ENCODE measurements around the gene NEDD8.

Gene NEDD8

DNA sequence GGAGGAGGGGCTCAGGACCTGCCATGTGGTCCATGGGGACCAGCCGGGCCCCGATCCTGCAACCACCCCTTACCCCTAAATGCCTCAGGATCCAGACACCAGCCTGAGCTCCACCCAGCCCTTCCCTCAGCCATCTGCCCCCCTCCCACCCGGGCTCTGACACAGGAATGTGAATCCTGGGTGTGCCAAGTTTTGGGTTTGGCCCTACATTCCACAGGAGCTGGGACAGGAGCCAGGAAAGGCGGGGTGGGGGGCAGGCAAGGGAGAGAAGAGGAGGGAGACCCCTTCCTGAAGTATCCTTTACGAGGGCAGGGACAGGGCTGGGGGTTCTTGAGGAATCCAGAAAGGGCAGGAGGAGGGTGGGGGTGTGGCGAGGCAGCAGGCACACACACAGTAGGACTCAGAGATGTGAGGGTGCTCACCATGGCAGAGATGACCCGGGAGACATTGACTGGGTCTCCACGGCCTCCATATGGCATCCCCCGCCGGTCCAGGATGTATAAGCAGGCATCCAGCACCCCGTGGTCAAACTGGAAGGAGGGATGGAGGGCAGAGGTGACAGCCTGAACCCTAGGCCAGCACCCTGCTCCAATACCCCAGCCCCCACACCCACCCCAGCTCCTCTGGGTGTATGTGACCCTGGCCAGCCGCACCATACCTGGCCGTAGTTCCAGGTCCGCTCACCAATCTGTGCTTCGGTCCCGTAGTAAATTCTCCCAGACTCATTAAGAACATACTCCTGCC, 27.3 kb upstream of the NEDD8 start:
- Mint-ChIP-seq H3K9me3 (no peaks in the 10 kb centered on the region), H3K27me3 (ENCODE audit: low read depth) (no peaks in the 10 kb centered on the region)
- TF ChIP-seq, protein P1, sequence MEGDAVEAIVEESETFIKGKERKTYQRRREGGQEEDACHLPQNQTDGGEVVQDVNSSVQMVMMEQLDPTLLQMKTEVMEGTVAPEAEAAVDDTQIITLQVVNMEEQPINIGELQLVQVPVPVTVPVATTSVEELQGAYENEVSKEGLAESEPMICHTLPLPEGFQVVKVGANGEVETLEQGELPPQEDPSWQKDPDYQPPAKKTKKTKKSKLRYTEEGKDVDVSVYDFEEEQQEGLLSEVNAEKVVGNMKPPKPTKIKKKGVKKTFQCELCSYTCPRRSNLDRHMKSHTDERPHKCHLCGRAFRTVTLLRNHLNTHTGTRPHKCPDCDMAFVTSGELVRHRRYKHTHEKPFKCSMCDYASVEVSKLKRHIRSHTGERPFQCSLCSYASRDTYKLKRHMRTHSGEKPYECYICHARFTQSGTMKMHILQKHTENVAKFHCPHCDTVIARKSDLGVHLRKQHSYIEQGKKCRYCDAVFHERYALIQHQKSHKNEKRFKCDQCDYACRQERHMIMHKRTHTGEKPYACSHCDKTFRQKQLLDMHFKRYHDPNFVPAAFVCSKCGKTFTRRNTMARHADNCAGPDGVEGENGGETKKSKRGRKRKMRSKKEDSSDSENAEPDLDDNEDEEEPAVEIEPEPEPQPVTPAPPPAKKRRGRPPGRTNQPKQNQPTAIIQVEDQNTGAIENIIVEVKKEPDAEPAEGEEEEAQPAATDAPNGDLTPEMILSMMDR (IDR thresholded peaks at IDR 0.05; ENCODE audit: unreplicated experiment in 3 of 3) = no peak

DNA sequence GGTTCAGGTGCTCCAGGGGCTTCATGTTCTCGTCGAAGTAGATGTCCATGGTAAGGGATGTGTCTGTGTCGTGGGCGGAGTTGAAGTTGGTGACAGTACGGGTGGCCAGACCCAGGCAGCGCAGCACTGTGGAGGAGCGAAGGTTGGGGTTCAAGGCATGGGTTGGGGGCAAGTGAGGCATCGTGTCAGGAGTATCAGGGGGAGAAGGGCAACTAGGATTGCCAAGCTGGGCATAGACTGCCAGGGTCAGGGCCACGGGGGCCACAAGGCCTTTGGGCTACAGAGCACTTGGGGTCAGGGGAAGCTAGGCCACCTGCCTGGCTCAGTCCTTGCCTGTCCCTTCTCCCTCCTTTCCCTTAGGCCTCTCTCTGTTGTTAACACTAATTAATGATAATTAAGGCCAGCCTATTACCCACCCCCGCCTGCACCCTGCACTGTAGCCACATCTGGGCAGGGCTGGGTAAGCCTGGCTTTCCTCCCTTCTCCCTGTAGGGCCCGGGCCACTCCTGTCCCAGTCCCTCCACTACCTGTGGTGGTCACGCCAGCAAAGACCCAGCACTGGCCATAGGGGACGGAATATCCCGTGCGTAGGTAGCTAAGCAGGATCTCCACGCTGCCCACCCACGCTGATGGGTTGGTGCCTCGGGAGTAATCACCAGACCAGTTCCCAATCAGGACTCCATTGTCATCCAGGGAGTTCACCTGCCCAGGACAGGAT, 26.5 kb upstream of the NEDD8 start:
- Mint-ChIP-seq H3K27ac (no peak overlapping the region), H3K4me3 (no peak overlapping the region), H3K27me3 (ENCODE audit: low read depth) (no peaks in the 10 kb centered on the region), H3K4me1 (peaks cover 4% of the 10 kb centered on the region), H3K9me3 (no peaks in the 10 kb centered on the region), H3K36me3 (ENCODE audit: low read depth) (no peaks in the 10 kb centered on the region)
- TF ChIP-seq, protein P1 (IDR thresholded peaks at IDR 0.05; ENCODE audit: unreplicated experiment in 3 of 3) = no peak

More for the DNA sequence above, 27.3 kb upstream of the NEDD8 start:
- Mint-ChIP-seq H3K27ac (no peak overlapping the region), H3K4me1 (peaks cover 4% of the 10 kb centered on the region), H3K4me3 (no peak overlapping the region), H3K36me3 (ENCODE audit: low read depth) (no peaks in the 10 kb centered on the region)

DNA sequence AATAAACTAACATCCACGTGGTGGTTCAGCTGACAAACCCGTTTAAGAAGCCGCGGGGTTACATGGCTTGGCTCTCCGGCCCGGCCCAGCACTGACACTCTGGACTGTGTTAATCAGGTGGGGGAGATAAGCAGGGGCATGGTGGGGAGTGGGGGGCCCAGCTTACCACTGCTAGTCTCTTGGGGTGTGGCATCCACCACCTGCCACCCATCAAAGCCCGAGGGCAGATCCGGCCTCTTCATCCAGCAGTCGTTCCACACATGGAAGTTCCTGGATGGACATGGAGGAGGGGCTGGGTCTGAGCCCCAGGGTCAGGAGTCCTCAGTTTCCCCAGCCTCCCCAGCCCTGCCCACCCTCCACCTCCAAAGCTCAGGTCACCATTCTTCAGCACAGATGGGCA, 26.0 kb upstream of the NEDD8 start:
- H3K4me1 Mint-ChIP-seq = peaks cover 4% of the 10 kb centered on the region
- no peaks in the 10 kb centered on the region for H3K27me3 Mint-ChIP-seq (ENCODE audit: low read depth)
- H3K9me3 Mint-ChIP-seq = no peaks in the 10 kb centered on the region
- TF ChIP-seq, protein P1 (IDR thresholded peaks at IDR 0.05; ENCODE audit: unreplicated experiment in 3 of 3) = no peak
- H3K27ac Mint-ChIP-seq = no peak overlapping the region
- no peak overlapping the region for H3K4me3 Mint-ChIP-seq
- no peaks in the 10 kb centered on the region for H3K36me3 Mint-ChIP-seq (ENCODE audit: low read depth)

DNA sequence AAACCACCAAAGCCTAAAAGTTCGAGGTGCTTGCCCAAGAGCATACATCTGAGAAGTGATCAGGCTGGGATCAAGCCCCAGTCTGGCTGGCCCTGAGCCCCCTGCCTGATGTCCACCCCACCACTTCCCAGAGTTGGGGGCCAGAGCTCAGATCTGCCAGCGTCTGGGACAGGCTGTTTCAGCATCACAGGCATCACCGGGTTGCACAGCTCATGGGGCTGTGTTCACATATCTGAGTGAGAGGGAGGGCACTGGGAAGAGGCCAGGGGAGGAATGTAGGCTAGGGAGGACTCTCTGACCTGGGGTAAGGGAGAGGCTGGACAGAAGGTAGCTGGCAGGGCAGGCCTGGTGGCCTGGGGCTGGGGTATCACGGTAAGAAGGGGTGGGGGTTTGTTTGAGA, 24.8 kb upstream of the NEDD8 start:
- H3K27ac Mint-ChIP-seq = no peak overlapping the region
- peaks cover 4% of the 10 kb centered on the region for H3K4me1 Mint-ChIP-seq
- TF ChIP-seq, protein P1 (IDR thresholded peaks at IDR 0.05; ENCODE audit: unreplicated experiment in 3 of 3) = no peak
- H3K4me3 Mint-ChIP-seq = no peak overlapping the region
- H3K36me3 Mint-ChIP-seq (ENCODE audit: low read depth) = no peaks in the 10 kb centered on the region
- no peaks in the 10 kb centered on the region for H3K27me3 Mint-ChIP-seq (ENCODE audit: low read depth)
- no peaks in the 10 kb centered on the region for H3K9me3 Mint-ChIP-seq

DNA sequence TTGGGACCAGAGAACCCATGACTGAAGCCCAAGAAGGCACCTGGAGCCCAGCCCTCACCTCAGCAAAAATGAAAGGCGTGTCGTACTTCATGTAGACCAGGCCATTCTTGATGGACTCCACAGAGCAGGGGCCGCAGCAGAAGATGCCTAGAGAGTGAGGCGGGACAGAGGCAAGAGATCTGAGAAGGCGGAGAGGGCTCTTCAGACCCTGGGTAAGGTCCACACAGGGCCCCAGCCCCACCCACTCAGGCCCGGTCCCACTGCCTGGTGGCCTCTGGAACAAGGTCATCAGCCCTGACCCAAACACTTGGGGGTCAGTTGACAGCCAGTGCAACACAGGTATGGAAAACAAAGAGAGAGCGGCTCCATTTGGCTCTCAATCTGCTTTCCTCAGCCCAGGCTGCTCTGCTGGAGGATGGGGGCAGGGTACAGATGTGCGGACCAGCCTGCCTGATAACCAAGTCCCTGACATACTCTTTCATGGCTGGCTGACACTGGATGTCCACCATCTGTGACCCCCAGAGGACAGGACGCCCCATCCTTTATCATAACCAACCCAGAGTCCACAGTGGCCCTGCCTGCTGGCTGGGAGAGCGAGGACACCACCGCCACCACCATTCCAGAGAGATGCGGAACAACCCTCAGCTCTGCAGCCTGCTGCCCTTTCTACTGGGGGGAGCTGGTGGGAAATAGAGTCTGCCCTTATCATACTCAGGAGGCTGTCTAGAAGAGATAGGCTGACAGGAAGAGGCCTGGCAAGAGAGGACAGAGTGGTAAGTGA, 24.0 kb upstream of the NEDD8 start:
- Mint-ChIP-seq H3K27ac (no peak overlapping the region), H3K36me3 (ENCODE audit: low read depth) (no peaks in the 10 kb centered on the region), H3K4me3 (no peak overlapping the region), H3K4me1 (peaks cover 4% of the 10 kb centered on the region), H3K9me3 (no peaks in the 10 kb centered on the region), H3K27me3 (ENCODE audit: low read depth) (no peaks in the 10 kb centered on the region)
- TF ChIP-seq, protein P1 (IDR thresholded peaks at IDR 0.05; ENCODE audit: unreplicated experiment in 3 of 3) = no peak

Data from nephron (organoid).